Lung (tissue), 12 donors: ENCODE results near the gene COL4A1. TPM values are rescaled to one million over a fixed set of nuclear protein-coding genes. Genes with fewer than 3 reads are reported as not detected.

ENCODE experiments used
- ATAC-seq: fragments of 200-7000 bp; cut with Tn5 transposase; one replicate; pipeline ENCODE4 v1.9.1; 2020; ENCODE audit warnings: moderate number of reproducible peaks; ENCODE audit not compliant: insufficient read depth, low FRiP score
- DNase-seq, 3 donors: peaks; one replicate each; pipeline ENCODE4 v3.0.0-alpha.2; 2013 to 2017
- H3K27ac ChIP-seq, 2 donors: one replicate each; pipeline ENCODE4 v1.5.1; 2013; ENCODE audit warnings: mild to moderate bottlenecking in 2 of 2, moderate library complexity in 2 of 2, control low read depth in 1 of 2, inconsistent platforms in 1 of 2, low read depth in 1 of 2, low read length in 1 of 2
- H3K27me3 ChIP-seq, 3 donors: one replicate each; pipeline ENCODE4 v1.5.1; 2013; ENCODE audit warnings: low read length in 2 of 3; ENCODE audit not compliant: control insufficient read depth in 3 of 3, insufficient read depth in 3 of 3
- H3K36me3 ChIP-seq, 4 donors: one replicate each; pipeline ENCODE4 v1.5.1; 2013; ENCODE audit warnings: low read length in 4 of 4, mild to moderate bottlenecking in 1 of 4, moderate library complexity in 1 of 4; ENCODE audit not compliant: control insufficient read depth in 4 of 4, insufficient read depth in 4 of 4
- H3K4me1 ChIP-seq, 5 donors: one replicate each; pipeline ENCODE4 v1.5.1; 2013; ENCODE audit warnings: low read length in 5 of 5, mild to moderate bottlenecking in 2 of 5, moderate library complexity in 1 of 5; ENCODE audit not compliant: control insufficient read depth in 5 of 5, insufficient read depth in 5 of 5
- H3K4me3 ChIP-seq: one replicate; pipeline ENCODE4 v1.5.1; 2013; ENCODE audit warnings: mild to moderate bottlenecking, control low read depth, moderate library complexity
- H3K9ac ChIP-seq, 2 donors: one replicate each; pipeline ENCODE4 v1.5.1; 2013; ENCODE audit warnings: low read length in 2 of 2, control low read depth in 1 of 2; ENCODE audit not compliant: insufficient read depth in 1 of 2
- H3K9me3 ChIP-seq, 4 donors: one replicate each; pipeline ENCODE4 v1.5.1; 2013; ENCODE audit warnings: low read length in 3 of 4, mild to moderate bottlenecking in 1 of 4, moderate library complexity in 1 of 4; ENCODE audit not compliant: control insufficient read depth in 4 of 4, insufficient read depth in 3 of 4
- CTCF ChIP-seq: IDR thresholded peaks from 2 replicates; pipeline ENCODE4 v1.5.1; 2012; ENCODE audit warnings: mild to moderate bottlenecking; ENCODE audit errors: control extremely low read depth, extremely low read depth
- WGBS, 2 donors: extraction: QIAGEN DNeasy Blood & Tissue Kit; methylation state at CpG; one replicate each; pipeline ENCODE4 v1.1.7; 2013; 5-methylcytosine and 5-hydroxymethylcytosine counted together
- polyA plus RNA-seq, 2 donors: library from polyadenylated mRNA; stranded (reverse); fragments of 200-250 nt; gene quantifications; one replicate each; pipeline ENCODE4 v1.2.1, GENCODE V29; 2013
- total RNA-seq, 2 donors: library from RNA; depleted of rRNA in 1 of 2; stranded (reverse); fragments of >200 nt in 1 of 2; gene quantifications; one replicate each; pipeline ENCODE4 v1.2.1, GENCODE V29; 2014 to 2021
- donor health status: control.
- donor health status: control.
- donor health status: Bipolar disorder and iron deficiency.
- donor health status: healthy.
- donor health status: DM: yes; HTN: yes; CAD: no.

Gene COL4A1
- total and polyA plus RNA-seq, 4 donors = 114 to 1,051 (median 318) TPM

- no peak for TF ChIP-seq CTCF
- Histone ChIP-seq H3K4me1 (peaks cover 8 to 36% (median 24%) of the 10 kb centered on the region in 5 donors), H3K27ac (no peak overlapping the region), H3K9ac (peak overlapping the region in 1 of 2 donors; percentile 23), H3K27me3 (no peaks in the 10 kb centered on the region), H3K9me3 (no peaks in the 10 kb centered on the region), H3K36me3 (peaks cover 0 to 1% (median under 1%) of the 10 kb centered on the region in 4 donors), H3K4me3 (no peak overlapping the region)
- 90 to 93% methylated on average over 11 of the region's 11 CpGs for WGBS, 2 donors
- no peak for DNase-seq
- no peak for ATAC-seq
Measured at GRCh38 chr13:110225003-110225402, 82.0 kb downstream of the COL4A1 start.

DNA sequence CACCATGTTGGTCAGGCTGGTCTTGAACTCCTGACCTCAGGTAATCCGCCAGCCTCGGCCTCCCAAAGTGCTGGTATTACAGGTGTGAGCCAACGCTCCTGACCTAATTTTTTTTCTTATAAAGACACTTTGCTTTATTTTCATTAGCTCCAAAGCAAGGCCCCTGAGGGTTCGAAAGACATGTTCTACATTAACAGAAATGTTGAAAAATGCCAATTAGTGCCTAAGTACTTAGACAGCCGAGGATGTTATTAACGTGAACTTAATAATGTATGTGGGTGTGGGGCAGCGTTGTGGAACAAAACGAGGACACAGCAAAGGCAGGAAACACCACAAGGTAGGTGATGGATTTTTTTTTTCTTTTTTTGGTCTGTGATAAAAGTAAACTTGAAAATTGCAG is 82.4 kb downstream of the COL4A1 start:
- no peak for DNase-seq
- 80 to 83% methylated on average over 8 of the region's 8 CpGs for WGBS, 2 donors

GRCh38 chr13:110221406-110222117 is 85.4 kb downstream of the COL4A1 start:
- TF ChIP-seq CTCF = no peak
- H3K27ac ChIP-seq = peak overlapping the region; percentile 41 to 91
- no peak overlapping the region for H3K9ac ChIP-seq
- H3K36me3 ChIP-seq = peaks cover 0 to 1% (median 0%) of the 10 kb centered on the region in 4 donors
- ATAC-seq = no peak
- 48 to 67% methylated on average over 18 of the region's 18 CpGs for WGBS, 2 donors
- H3K4me1 ChIP-seq = peaks cover 4 to 53% (median 27%) of the 10 kb centered on the region in 5 donors
- H3K27me3 ChIP-seq = no peaks in the 10 kb centered on the region
- peak in 2 of 3 donors; percentile 48 to 56 for DNase-seq
- H3K4me3 ChIP-seq = no peak overlapping the region
- H3K9me3 ChIP-seq = no peaks in the 10 kb centered on the region

More for the DNA sequence above, 82.4 kb downstream of the COL4A1 start:
- H3K9ac ChIP-seq = no peak overlapping the region
- H3K36me3 ChIP-seq = peaks cover 0 to 1% (median 0%) of the 10 kb centered on the region in 4 donors
- no peak overlapping the region for H3K4me3 ChIP-seq
- no peak for ATAC-seq
- no peak for TF ChIP-seq CTCF
- H3K27ac ChIP-seq = no peak overlapping the region
- peaks cover 8 to 36% (median 24%) of the 10 kb centered on the region in 5 donors for H3K4me1 ChIP-seq
- no peaks in the 10 kb centered on the region for H3K27me3 ChIP-seq
- H3K9me3 ChIP-seq = no peaks in the 10 kb centered on the region
